Neural cell (in vitro differentiated cells): ENCODE data around the gene LHFPL6. TPM values are rescaled to one million over a fixed set of nuclear protein-coding genes. Genes with fewer than 3 reads are reported as not detected.

Experiments used
- H2AFZ ChIP-seq: fragments of 200-600, 300-800 bp; sonication (generic), shearing (Covaris generic); 2 replicates; pipeline ENCODE4 v1.6.0; 2014; ENCODE audit warnings: low read depth, mild to moderate bottlenecking, antibody characterized with exemption, low read length, moderate library complexity
- H3F3A ChIP-seq: fragments of 200-600 bp; shearing (Covaris generic); 2 replicates; pipeline ENCODE4 v1.6.1; 2016; ENCODE audit warnings: mild to moderate bottlenecking, moderate library complexity, mixed read lengths, antibody characterized with exemption, low read length; ENCODE audit not compliant: insufficient read depth, poor library complexity, severe bottlenecking
- H3K27ac ChIP-seq: fragments of 200-600, 300-800 bp; sonication (generic), shearing (Covaris generic); 2 replicates; pipeline ENCODE4 v1.5.1; 2014; ENCODE audit warnings: mild to moderate bottlenecking, low read length, moderate library complexity
- H3K27me3 ChIP-seq: fragments of 300-800, 200-600 bp; sonication (generic), shearing (Covaris generic); 2 replicates; pipeline ENCODE4 v1.6.0; 2014; ENCODE audit warnings: mild to moderate bottlenecking, low read depth, low read length, moderate library complexity; ENCODE audit not compliant: insufficient read depth
- H3K36me3 ChIP-seq: fragments of 300-800, 200-600 bp; sonication (generic), shearing (Covaris generic); 2 replicates; pipeline ENCODE4 v1.5.1; 2014; ENCODE audit warnings: mild to moderate bottlenecking, antibody characterized with exemption, low read length, moderate library complexity; ENCODE audit not compliant: insufficient read depth
- H3K4me2 ChIP-seq: fragments of 300-800, 200-600 bp; sonication (generic), shearing (Covaris generic); 2 replicates; pipeline ENCODE4 v1.6.0; 2014; ENCODE audit warnings: mild to moderate bottlenecking, low read length
- H3K4me3 ChIP-seq: fragments of 300-800, 200-600 bp; sonication (generic), shearing (Covaris generic); 2 replicates; pipeline ENCODE4 v1.5.1; 2014; ENCODE audit warnings: mild to moderate bottlenecking, low read length, moderate library complexity
- H3K79me2 ChIP-seq: fragments of 200-600 bp; shearing (Covaris generic); replicated peaks from 2 replicates; pipeline ENCODE4 v1.6.0; 2014; ENCODE audit warnings: mild to moderate bottlenecking, low read length, moderate library complexity; ENCODE audit not compliant: insufficient read depth
- H3K9ac ChIP-seq: fragments of 300-800, 200-600 bp; sonication (generic), shearing (Covaris generic); 2 replicates; pipeline ENCODE4 v1.6.1; 2016; ENCODE audit warnings: mild to moderate bottlenecking, low read length, mixed read lengths
- H3K9me2 ChIP-seq: fragments of 200-600 bp; shearing (Covaris generic); 2 replicates; pipeline ENCODE4 v1.6.1; 2016; ENCODE audit warnings: mild to moderate bottlenecking, low read length, mixed read lengths; ENCODE audit not compliant: insufficient read depth
- H3K9me3 ChIP-seq: fragments of 200-600, 300-800 bp; sonication (generic), shearing (Covaris generic); 2 replicates; pipeline ENCODE4 v1.6.1; 2016; ENCODE audit warnings: mild to moderate bottlenecking, mixed run types, low read length, moderate library complexity, mixed read lengths
- H4K20me1 ChIP-seq: fragments of 200-600 bp; shearing (Covaris generic); 2 replicates; pipeline ENCODE4 v1.6.1; 2016; ENCODE audit warnings: mild to moderate bottlenecking, mixed run types; ENCODE audit not compliant: insufficient read depth
- CTCF ChIP-seq: fragments of 450-650 bp; IDR thresholded peaks from 2 replicates; pipeline ENCODE4 v1.5.1; 2014; ENCODE audit warnings: antibody characterized with exemption, mild to moderate bottlenecking, moderate library complexity; ENCODE audit not compliant: poor library complexity, severe bottlenecking
- EP300 ChIP-seq: fragments of 450-650 bp; conservative IDR thresholded peaks from 2 replicates; pipeline ENCODE4 v1.6.1; 2014; ENCODE audit warnings: antibody characterized with exemption, mild to moderate bottlenecking, moderate library complexity; ENCODE audit not compliant: poor library complexity, severe bottlenecking
- EZH2 ChIP-seq: fragments of 200-600, 300-800 bp; shearing (Covaris generic), sonication (generic); IDR thresholded peaks from 2 replicates; pipeline ENCODE4 v1.6.1; 2014; ENCODE audit warnings: antibody characterized with exemption, low read length, borderline replicate concordance, mild to moderate bottlenecking; ENCODE audit not compliant: insufficient read depth, poor library complexity, severe bottlenecking
- MXI1 ChIP-seq: fragments of 450-650 bp; conservative IDR thresholded peaks from 2 replicates; pipeline ENCODE4 v1.6.1; 2014; ENCODE audit warnings: antibody characterized with exemption, mild to moderate bottlenecking; ENCODE audit not compliant: poor library complexity, severe bottlenecking
- POLR2AphosphoS5 ChIP-seq: IDR thresholded peaks from 2 replicates; pipeline ENCODE4 v1.6.1; 2012
- RAD21 ChIP-seq: fragments of 450-650 bp; conservative IDR thresholded peaks from 2 replicates; pipeline ENCODE4 v1.6.1; 2014; ENCODE audit warnings: antibody characterized with exemption, mild to moderate bottlenecking, moderate library complexity
- SMC3 ChIP-seq: fragments of 450-650 bp; conservative IDR thresholded peaks from 2 replicates; pipeline ENCODE4 v1.6.1; 2014; ENCODE audit warnings: antibody characterized with exemption, mild to moderate bottlenecking, moderate library complexity; ENCODE audit not compliant: poor library complexity
- TAF1 ChIP-seq: IDR thresholded peaks from 2 replicates; pipeline ENCODE4 v1.6.1; 2012; ENCODE audit warnings: low read depth
- polyA plus RNA-seq: library from polyadenylated mRNA; depleted of rRNA; stranded (reverse); fragments of >200 nt; gene quantifications from 2 replicates; pipeline ENCODE4 v1.2.3, GENCODE V29; 2014
- TF ChIP-seq, protein P1 (sequence below): IDR thresholded peaks from 2 replicates; pipeline ENCODE4 v1.6.1; 2012; ENCODE audit warnings: borderline replicate concordance

Gene LHFPL6
- polyA plus RNA-seq, 1 donor from 2014 or later = 36.3 TPM

DNA sequence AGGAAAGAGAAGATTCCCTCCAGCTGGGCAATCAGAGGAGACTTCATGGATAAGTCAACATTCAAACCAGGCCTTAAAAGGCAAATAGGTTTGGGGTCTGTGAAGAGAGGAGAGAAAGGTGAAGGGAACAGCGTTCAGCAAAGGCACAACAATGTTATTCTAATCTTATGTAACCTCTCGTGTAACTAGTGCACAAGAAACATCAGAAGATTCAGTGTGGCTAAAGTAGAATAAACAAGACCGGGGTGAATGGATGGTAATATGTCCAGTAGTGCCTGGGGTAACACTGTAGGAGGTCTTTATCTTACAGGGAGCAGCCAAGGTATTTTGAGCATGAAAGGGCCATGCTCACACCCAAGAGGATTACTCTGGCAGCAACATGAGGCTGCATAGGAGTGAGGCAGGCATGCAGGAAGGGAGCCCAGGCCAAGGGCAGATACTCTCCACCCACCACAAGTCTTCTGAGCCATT is 24.1 kb downstream of the LHFPL6 start:
- no peak overlapping the region for H3K4me3 ChIP-seq
- no peak overlapping the region for H3K9ac ChIP-seq
- no peaks in the 10 kb centered on the region for H3K27me3 ChIP-seq
- H4K20me1 ChIP-seq = no peaks in the 10 kb centered on the region
- no peak overlapping the region for H2AFZ ChIP-seq
- no peaks in the 10 kb centered on the region for H3K9me3 ChIP-seq
- TF ChIP-seq RAD21 = no peak
- peaks cover 5% of the 10 kb centered on the region for H3K79me2 ChIP-seq
- no peak overlapping the region for H3K4me2 ChIP-seq
- H3K27ac ChIP-seq = no peak overlapping the region
- no peaks in the 10 kb centered on the region for H3K36me3 ChIP-seq
- no peaks in the 10 kb centered on the region for H3K9me2 ChIP-seq
- H3F3A ChIP-seq = no peaks in the 10 kb centered on the region

- Histone ChIP-seq H3K9me2 (no peaks in the 10 kb centered on the region), H3K4me2 (no peak overlapping the region), H3K4me3 (no peak overlapping the region), H4K20me1 (no peaks in the 10 kb centered on the region), H3K9me3 (no peaks in the 10 kb centered on the region), H3F3A (no peaks in the 10 kb centered on the region), H3K9ac (no peak overlapping the region), H3K36me3 (no peaks in the 10 kb centered on the region), H2AFZ (no peak overlapping the region), H3K27ac (no peak overlapping the region), H3K27me3 (no peaks in the 10 kb centered on the region), H3K79me2 (no peaks in the 10 kb centered on the region)
- TF ChIP-seq EZH2 (no peak), SMC3 (no peak), RAD21 (no peak), TAF1 (no peak), POLR2AphosphoS5 (no peak), CTCF (no peak), EP300 (no peak), MXI1 (no peak)
- TF ChIP-seq, protein P1, sequence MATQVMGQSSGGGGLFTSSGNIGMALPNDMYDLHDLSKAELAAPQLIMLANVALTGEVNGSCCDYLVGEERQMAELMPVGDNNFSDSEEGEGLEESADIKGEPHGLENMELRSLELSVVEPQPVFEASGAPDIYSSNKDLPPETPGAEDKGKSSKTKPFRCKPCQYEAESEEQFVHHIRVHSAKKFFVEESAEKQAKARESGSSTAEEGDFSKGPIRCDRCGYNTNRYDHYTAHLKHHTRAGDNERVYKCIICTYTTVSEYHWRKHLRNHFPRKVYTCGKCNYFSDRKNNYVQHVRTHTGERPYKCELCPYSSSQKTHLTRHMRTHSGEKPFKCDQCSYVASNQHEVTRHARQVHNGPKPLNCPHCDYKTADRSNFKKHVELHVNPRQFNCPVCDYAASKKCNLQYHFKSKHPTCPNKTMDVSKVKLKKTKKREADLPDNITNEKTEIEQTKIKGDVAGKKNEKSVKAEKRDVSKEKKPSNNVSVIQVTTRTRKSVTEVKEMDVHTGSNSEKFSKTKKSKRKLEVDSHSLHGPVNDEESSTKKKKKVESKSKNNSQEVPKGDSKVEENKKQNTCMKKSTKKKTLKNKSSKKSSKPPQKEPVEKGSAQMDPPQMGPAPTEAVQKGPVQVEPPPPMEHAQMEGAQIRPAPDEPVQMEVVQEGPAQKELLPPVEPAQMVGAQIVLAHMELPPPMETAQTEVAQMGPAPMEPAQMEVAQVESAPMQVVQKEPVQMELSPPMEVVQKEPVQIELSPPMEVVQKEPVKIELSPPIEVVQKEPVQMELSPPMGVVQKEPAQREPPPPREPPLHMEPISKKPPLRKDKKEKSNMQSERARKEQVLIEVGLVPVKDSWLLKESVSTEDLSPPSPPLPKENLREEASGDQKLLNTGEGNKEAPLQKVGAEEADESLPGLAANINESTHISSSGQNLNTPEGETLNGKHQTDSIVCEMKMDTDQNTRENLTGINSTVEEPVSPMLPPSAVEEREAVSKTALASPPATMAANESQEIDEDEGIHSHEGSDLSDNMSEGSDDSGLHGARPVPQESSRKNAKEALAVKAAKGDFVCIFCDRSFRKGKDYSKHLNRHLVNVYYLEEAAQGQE = no peak
Measured at GRCh38 chr13:39577838-39578491, 25.0 kb downstream of the LHFPL6 start.
